GM12892 (cell line): Measurements from ENCODE around the gene MET.

ENCODE experiments used
- POLR2A ChIP-seq: IDR thresholded peaks from 2 replicates; pipeline ENCODE4 v1.6.1; 2011; ENCODE audit warnings: low read depth, low read length, control low read depth
- POLR2AphosphoS5 ChIP-seq: IDR thresholded peaks from 2 replicates; pipeline ENCODE4 v1.6.1; 2011; ENCODE audit warnings: low read depth, low read length, control low read depth
- TAF1 ChIP-seq: IDR thresholded peaks from 2 replicates; pipeline ENCODE4 v1.6.1; 2011; ENCODE audit warnings: low read depth, mild to moderate bottlenecking, control low read depth, low read length, borderline replicate concordance

DNA sequence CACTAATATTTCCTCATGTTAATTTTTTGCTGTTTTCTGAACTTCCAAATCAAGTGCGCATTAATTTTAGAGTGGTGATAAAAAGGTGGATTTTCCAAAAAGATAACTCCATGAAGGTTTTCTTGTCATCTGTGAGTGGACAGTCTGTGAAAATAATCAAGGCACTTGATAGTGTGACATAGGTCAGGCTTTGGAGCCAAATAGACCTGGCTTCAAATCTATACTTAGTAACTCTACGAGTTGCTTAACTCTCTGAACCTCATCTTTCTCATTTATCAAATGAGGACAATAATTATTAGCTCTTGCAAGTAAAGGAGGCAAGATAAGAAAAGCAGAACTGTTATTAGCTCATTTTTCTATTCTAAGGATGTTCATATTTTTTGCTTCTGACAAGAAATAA is 24.7 kb upstream of the MET start:
- TF ChIP-seq TAF1 (no peak), POLR2AphosphoS5 (no peak), POLR2A (no peak)
